H1 (cell line): ENCODE results near the gene PTPRG. TPM values are rescaled to one million over a fixed set of nuclear protein-coding genes. Genes with fewer than 3 reads are reported as not detected.

Experiments
- CTCF ChIA-PET: fragments of 300-600 bp; sonication (Branson Sonifier 250); formaldehyde crosslinking; loops from one replicate; lab custom pipeline; 2021; ENCODE audit not compliant: partially characterized antibody; lab: Charles Lee
- POLR2A ChIA-PET: fragments of 300-600 bp; sonication (Branson Sonifier 250); formaldehyde crosslinking; loops from one replicate; lab custom pipeline; 2021; ENCODE audit warnings: inconsistent platforms; ENCODE audit not compliant: partially characterized antibody; lab: Charles Lee
- DNase-seq, 2 experiments: peaks; one replicate each; pipeline versions ENCODE4 v3.0.0 to v3.0.0-alpha.2; 2010 to 2022; ENCODE audit warnings: low spot score in 2 of 2, low read depth in 1 of 2, mixed read lengths in 1 of 2
- FAIRE-seq: peaks from 2 replicates; lab custom pipeline; 2011; peaks lifted over from hg19 to GRCh38; lab: Jason Lieb, UNC
- H2AFZ ChIP-seq: 2 replicates; pipeline ENCODE4 v1.8.1; 2012; ENCODE audit warnings: low read length, inconsistent platforms
- H2AK5ac ChIP-seq: 2 replicates; pipeline ENCODE4 v1.6.1; 2013; ENCODE audit warnings: low read depth, low read length
- H2BK120ac ChIP-seq: replicated peaks from 2 replicates; pipeline ENCODE3; 2013; ENCODE audit warnings: low read depth, low read length, inconsistent platforms
- H2BK12ac ChIP-seq: 2 replicates; pipeline ENCODE4 v1.6.1; 2013; ENCODE audit warnings: low read depth, low read length
- H2BK15ac ChIP-seq: 2 replicates; pipeline ENCODE4 v1.6.1; 2013; ENCODE audit warnings: low read length
- H2BK20ac ChIP-seq: 2 replicates; pipeline ENCODE4 v1.6.1; 2013; ENCODE audit warnings: low read length
- H2BK5ac ChIP-seq: 2 replicates; pipeline ENCODE4 v1.6.1; 2013; ENCODE audit warnings: low read depth, low read length
- H3K14ac ChIP-seq: 2 replicates; pipeline ENCODE4 v1.6.1; 2013; ENCODE audit warnings: inconsistent platforms; ENCODE audit not compliant: insufficient read length
- H3K18ac ChIP-seq: 2 replicates; pipeline ENCODE4 v1.6.1; 2013; ENCODE audit warnings: low read length; ENCODE audit errors: extremely low read depth
- H3K23ac ChIP-seq: 2 replicates; pipeline ENCODE4 v1.6.1; 2013; ENCODE audit warnings: inconsistent platforms; ENCODE audit not compliant: insufficient read length
- H3K23me2 ChIP-seq: 2 replicates; pipeline ENCODE4 v1.6.1; 2013; ENCODE audit warnings: low read depth, low read length
- H3K27ac ChIP-seq: 2 replicates; pipeline ENCODE4 v1.6.1; 2011; ENCODE audit warnings: low read depth, low read length, inconsistent platforms
- H3K27me3 ChIP-seq, 4 experiments: replicated peaks in 1 of 4; 1 replicate in 1 of 4; 2 replicates in 3 of 4; pipeline versions ENCODE4 v1.6.1 to v1.8.1; 2011 to 2013; ENCODE audit warnings: low read length in 3 of 4, mild to moderate bottlenecking in 3 of 4, inconsistent platforms in 2 of 4, mixed read lengths in 2 of 4, moderate library complexity in 1 of 4; ENCODE audit not compliant: control insufficient read depth in 3 of 4, insufficient read depth in 3 of 4; ENCODE audit errors: extremely low read depth in 1 of 4
- H3K36me3 ChIP-seq, 4 experiments: 2 replicates each; pipeline versions ENCODE4 v1.6.1 to v1.8.1; 2011 to 2013; ENCODE audit warnings: mild to moderate bottlenecking in 4 of 4, low read length in 3 of 4, moderate library complexity in 2 of 4, control low read depth in 1 of 4, inconsistent platforms in 1 of 4; ENCODE audit not compliant: insufficient read depth in 4 of 4, control insufficient read depth in 2 of 4
- H3K4ac ChIP-seq: replicated peaks from 2 replicates; pipeline ENCODE3; 2013; ENCODE audit warnings: low read length, low read depth, mixed read lengths, inconsistent platforms; ENCODE audit not compliant: insufficient read length
- H3K4me1 ChIP-seq, 4 experiments: replicated peaks in 1 of 4; 1 replicate in 1 of 4; 2 replicates in 3 of 4; pipeline versions ENCODE4 v1.6.1 to v1.8.1; 2011 to 2013; ENCODE audit warnings: low read length in 3 of 4, inconsistent platforms in 2 of 4, mixed read lengths in 1 of 4; ENCODE audit not compliant: insufficient read depth in 4 of 4, control insufficient read depth in 3 of 4
- H3K4me2 ChIP-seq, 2 experiments: 2 replicates each; pipeline versions ENCODE4 v1.6.1 to v1.8.1; 2011 to 2013; ENCODE audit warnings: low read depth in 2 of 2, low read length in 2 of 2, control low read depth in 1 of 2, inconsistent platforms in 1 of 2, mild to moderate bottlenecking in 1 of 2; ENCODE audit not compliant: insufficient read depth in 1 of 2
- H3K4me3 ChIP-seq, 4 experiments: fragments of 200-600, 300-600 bp in 1 of 4; sonication (generic), shearing (Covaris generic), sonication (Bioruptor Twin) in 1 of 4; 2 replicates each; pipeline versions ENCODE4 v1.5.1 to v1.8.1; 2011 to 2016; ENCODE audit warnings: low read length in 4 of 4, low read depth in 3 of 4, control low read depth in 2 of 4, inconsistent platforms in 2 of 4, mild to moderate bottlenecking in 2 of 4, mixed read lengths in 1 of 4, moderate library complexity in 1 of 4; ENCODE audit not compliant: insufficient read depth in 2 of 4; ENCODE audit errors: extremely low read depth in 1 of 4
- H3K56ac ChIP-seq: replicated peaks from 2 replicates; pipeline ENCODE3; 2013; ENCODE audit warnings: low read depth, mild to moderate bottlenecking, mixed read lengths, low read length, inconsistent platforms; ENCODE audit not compliant: insufficient read length
- H3K79me1 ChIP-seq: 2 replicates; pipeline ENCODE4 v1.6.1; 2013; ENCODE audit warnings: low read depth, low read length, control low read depth
- H3K79me2 ChIP-seq, 2 experiments: 2 replicates each; pipeline versions ENCODE4 v1.6.1 to v1.8.1; 2012 to 2013; ENCODE audit warnings: low read length in 2 of 2, mild to moderate bottlenecking in 2 of 2, inconsistent platforms in 1 of 2; ENCODE audit not compliant: insufficient read depth in 2 of 2, control insufficient read depth in 1 of 2
- H3K9ac ChIP-seq, 4 experiments: replicated peaks in 1 of 4; 1 replicate in 1 of 4; 2 replicates in 3 of 4; pipeline versions ENCODE4 v1.6.1 to v1.8.1; 2011 to 2013; ENCODE audit warnings: low read depth in 3 of 4, low read length in 3 of 4, control low read depth in 2 of 4, mild to moderate bottlenecking in 2 of 4, moderate library complexity in 2 of 4, inconsistent platforms in 1 of 4; ENCODE audit errors: extremely low read depth in 1 of 4
- H3K9me3 ChIP-seq, 2 experiments: 2 replicates each; pipeline versions ENCODE4 v1.6.1 to v1.8.1; 2012 to 2013; ENCODE audit warnings: mild to moderate bottlenecking in 2 of 2, moderate library complexity in 2 of 2, control low read depth in 1 of 2, inconsistent platforms in 1 of 2, low read depth in 1 of 2, low read length in 1 of 2, mixed read lengths in 1 of 2; ENCODE audit not compliant: insufficient read depth in 2 of 2
- H4K20me1 ChIP-seq, 2 experiments: replicated peaks in 1 of 2; 2 replicates each; pipeline versions ENCODE3 to v1.8.1; 2011 to 2013; ENCODE audit warnings: inconsistent platforms in 2 of 2, low read length in 2 of 2, mild to moderate bottlenecking in 1 of 2; ENCODE audit not compliant: insufficient read depth in 2 of 2, control insufficient read depth in 1 of 2
- H4K5ac ChIP-seq: 2 replicates; pipeline ENCODE4 v1.6.1; 2013; ENCODE audit warnings: low read length, low read depth, mixed read lengths, inconsistent platforms; ENCODE audit not compliant: insufficient read length
- H4K8ac ChIP-seq: 2 replicates; pipeline ENCODE4 v1.8.0; 2013; ENCODE audit warnings: mild to moderate bottlenecking, moderate library complexity, low read length, inconsistent platforms; ENCODE audit not compliant: insufficient read depth; ENCODE audit errors: extremely low read depth
- H4K91ac ChIP-seq: replicated peaks from 2 replicates; pipeline ENCODE3; 2013; ENCODE audit warnings: low read length, mixed read lengths, inconsistent platforms; ENCODE audit not compliant: insufficient read length
- ASH2L ChIP-seq: fragments of 200-600, 300-600 bp; sonication (generic); IDR thresholded peaks from one replicate; pipeline ENCODE4 v1.7.1; 2017; ENCODE audit warnings: low read length
- POLR2AphosphoS5 ChIP-seq: IDR thresholded peaks from 2 replicates; pipeline ENCODE4 v1.6.1; 2011; ENCODE audit warnings: low read depth, low read length
- RFX5 ChIP-seq: IDR thresholded peaks from 2 replicates; pipeline ENCODE4 v1.6.1; 2011; ENCODE audit warnings: low read depth, low read length, improper control_type of control experiment, borderline replicate concordance
- SP1 ChIP-seq: IDR thresholded peaks from 2 replicates; pipeline ENCODE4 v1.6.1; 2011; ENCODE audit warnings: low read depth, low read length
- TBP ChIP-seq: IDR thresholded peaks from 2 replicates; pipeline ENCODE4 v1.6.1; 2011; ENCODE audit warnings: low read depth, low read length, improper control_type of control experiment
- WGBS, 2 experiments: shearing (Covaris generic) in 1 of 2; methylation state at CpG; one replicate each; pipeline versions ENCODE4 v1.1.6 to v1.1.7; 2013 to 2015; ENCODE audit warnings: low lambda C conversion rate in 2 of 2, mixed read lengths in 2 of 2, inconsistent platforms in 1 of 2, low coverage in 1 of 2, missing lambda C conversion rate in 1 of 2; ENCODE audit not compliant: insufficient replicate concordance in 2 of 2, insufficient coverage in 1 of 2, insufficient read length in 1 of 2; ENCODE audit errors: extremely low coverage in 1 of 2, missing lambda C conversion rate in 1 of 2; 5-methylcytosine and 5-hydroxymethylcytosine counted together
- polyA plus RNA-seq, 7 experiments: library from polyadenylated mRNA; depleted of rRNA in 3 of 7; stranded (reverse) in 5 of 7; unstranded in 2 of 7; fragments of >200 nt in 5 of 7; fragments of 200-250 nt in 2 of 7; gene quantifications; 1 replicate in 5 of 7; 2 replicates in 1 of 7; 4 replicates in 1 of 7; pipeline versions ENCODE4 v1.2.1 to v1.2.3, GENCODE V29; 2011 to 2013; ENCODE audit warnings: missing spikeins in 2 of 7, mixed read lengths in 2 of 7
- total RNA-seq: library from RNA; stranded (reverse); fragmentation: NEBNext Ultra II Directional; extraction: Animal tissue kit (Norgen Biotek cat#: 25700); gene quantifications from 2 replicates; pipeline ENCODE4 v1.2.1, GENCODE V29; 2021

Gene PTPRG
- total and polyA plus RNA-seq, 2 of the 8 experiments (the other 6 are each of a cell fraction or from before 2014, with no cell fraction given) = 23.3 to 96.2 TPM

DNA sequence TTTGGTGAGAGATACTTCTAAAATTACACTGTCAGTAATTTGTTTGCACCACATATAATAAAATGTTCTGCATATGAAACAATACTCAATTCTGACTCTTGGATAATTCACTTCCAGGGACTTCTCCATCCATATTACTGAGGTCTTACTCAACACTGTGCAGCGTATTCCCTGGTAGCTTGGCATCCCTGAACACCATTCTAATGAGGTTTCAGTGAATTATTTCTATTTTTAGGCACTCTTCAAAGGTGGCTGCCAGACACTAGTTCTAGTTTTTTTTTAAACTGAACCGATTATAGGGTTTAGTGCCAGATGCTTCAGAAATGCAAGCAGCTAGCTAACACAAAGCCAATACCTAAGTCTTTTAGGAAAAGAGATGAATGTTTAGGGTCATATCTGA is 528.7 kb downstream of the PTPRG start:
- no peaks in the 10 kb centered on the region for H3K9me3 ChIP-seq
- H3K23ac ChIP-seq = no peak overlapping the region
- H2AK5ac ChIP-seq = no peak overlapping the region
- H2AFZ ChIP-seq = no peak overlapping the region
- H3K4ac ChIP-seq = no peak overlapping the region
- TF ChIP-seq POLR2AphosphoS5 (no peak), RFX5 (no peak), SP1 (no peak), TBP (no peak), ASH2L (no peak)
- TF ChIP-seq, all 59 proteins: peak for 0
- Histone ChIP-seq H3K36me3 (no peaks in the 10 kb centered on the region), H4K5ac (no peak overlapping the region), H4K20me1 (no peaks in the 10 kb centered on the region), H4K8ac (no peak overlapping the region), H2BK120ac (no peak overlapping the region), H3K9ac (no peak overlapping the region), H2BK12ac (no peak overlapping the region), H3K79me1 (no peaks in the 10 kb centered on the region; the same call in 1 of the 2 replicates), H3K79me2 (no peaks in the 10 kb centered on the region; a peak in 1 of 4 replicates), H3K4me2 (no peak overlapping the region), H3K56ac (no peak overlapping the region), H3K4me3 (no peak overlapping the region), H3K14ac (no peak overlapping the region), H2BK15ac (no peak overlapping the region), H3K27me3 (no peaks in the 10 kb centered on the region), H3K18ac (no peak overlapping the region), H3K27ac (no peak overlapping the region), H4K91ac (no peak overlapping the region), H2BK5ac (no peak overlapping the region), H2BK20ac (no peak overlapping the region), H3K23me2 (no peaks in the 10 kb centered on the region), H3K4me1 (no peaks in the 10 kb centered on the region)
- no peak for FAIRE-seq
- CTCF ChIA-PET = no interaction called here
- no peak for DNase-seq
- POLR2A ChIA-PET = no interaction called here
- 97% methylated on average over 2 of the region's 2 CpGs; no CpG with 5 or more reads in 1 of the 2 experiments for WGBS, 2 experiments
